Measurements from ENCODE around the gene ICAM1. TPM values are rescaled to one million over a fixed set of nuclear protein-coding genes. Genes with fewer than 3 reads are reported as not detected.
A peak's percentile ranks its signal among the peaks of the same experiment; 100 is the strongest.

Gene ICAM1
- total and polyA plus RNA-seq, 2 of the 13 experiments (the other 11 are each of a cell fraction or from before 2014, with no cell fraction given): 37.9 to 98.4 TPM

- TF ChIP-seq CAMTA2 (CRISPR knock-in tag; IDR thresholded peaks at IDR 0.05; ENCODE audit: borderline replicate concordance) (no peak), FOXK2 (IDR thresholded peaks at IDR 0.05) (no peak), RFXANK (CRISPR knock-in tag; IDR thresholded peaks at IDR 0.05) (no peak), ZNF616 (CRISPR knock-in tag; IDR thresholded peaks at IDR 0.05; ENCODE audit: low read depth) (no peak), IKZF5 (CRISPR knock-in tag; IDR thresholded peaks at IDR 0.05) (0 out of 2 replicates have a peak, but pooled peaks have one; percentile 9), ZNF34 (CRISPR knock-in tag; IDR thresholded peaks at IDR 0.05; ENCODE audit: borderline replicate concordance) (no peak), ZNF598 (CRISPR knock-in tag; IDR thresholded peaks at IDR 0.05; ENCODE audit: borderline replicate concordance) (no peak), MYC (CRISPR knock-in tag; IDR thresholded peaks at IDR 0.05; ENCODE audit: borderline replicate concordance) (peak; percentile 46; the same call in 1 of the 2 replicates), ZNF552 (CRISPR knock-in tag; IDR thresholded peaks at IDR 0.05; ENCODE audit: borderline replicate concordance) (no peak; the same call in 1 of the 2 replicates), BRD4 (CRISPR knock-in tag; IDR thresholded peaks at IDR 0.05) (no peak), ZNF589 (CRISPR knock-in tag; conservative IDR thresholded peaks at IDR 0.05) (no peak), KLF6 (CRISPR knock-in tag; IDR thresholded peaks at IDR 0.05) (no peak)
- TF ChIP-seq, protein P1, sequence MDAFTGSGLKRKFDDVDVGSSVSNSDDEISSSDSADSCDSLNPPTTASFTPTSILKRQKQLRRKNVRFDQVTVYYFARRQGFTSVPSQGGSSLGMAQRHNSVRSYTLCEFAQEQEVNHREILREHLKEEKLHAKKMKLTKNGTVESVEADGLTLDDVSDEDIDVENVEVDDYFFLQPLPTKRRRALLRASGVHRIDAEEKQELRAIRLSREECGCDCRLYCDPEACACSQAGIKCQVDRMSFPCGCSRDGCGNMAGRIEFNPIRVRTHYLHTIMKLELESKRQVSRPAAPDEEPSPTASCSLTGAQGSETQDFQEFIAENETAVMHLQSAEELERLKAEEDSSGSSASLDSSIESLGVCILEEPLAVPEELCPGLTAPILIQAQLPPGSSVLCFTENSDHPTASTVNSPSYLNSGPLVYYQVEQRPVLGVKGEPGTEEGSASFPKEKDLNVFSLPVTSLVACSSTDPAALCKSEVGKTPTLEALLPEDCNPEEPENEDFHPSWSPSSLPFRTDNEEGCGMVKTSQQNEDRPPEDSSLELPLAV (CRISPR knock-in tag; conservative IDR thresholded peaks at IDR 0.05; ENCODE audit: low read depth): no peak
- TF ChIP-seq, protein P2, sequence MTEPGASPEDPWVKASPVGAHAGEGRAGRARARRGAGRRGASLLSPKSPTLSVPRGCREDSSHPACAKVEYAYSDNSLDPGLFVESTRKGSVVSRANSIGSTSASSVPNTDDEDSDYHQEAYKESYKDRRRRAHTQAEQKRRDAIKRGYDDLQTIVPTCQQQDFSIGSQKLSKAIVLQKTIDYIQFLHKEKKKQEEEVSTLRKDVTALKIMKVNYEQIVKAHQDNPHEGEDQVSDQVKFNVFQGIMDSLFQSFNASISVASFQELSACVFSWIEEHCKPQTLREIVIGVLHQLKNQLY (CRISPR knock-in tag; IDR thresholded peaks at IDR 0.05): no peak
- TF ChIP-seq, protein P3, sequence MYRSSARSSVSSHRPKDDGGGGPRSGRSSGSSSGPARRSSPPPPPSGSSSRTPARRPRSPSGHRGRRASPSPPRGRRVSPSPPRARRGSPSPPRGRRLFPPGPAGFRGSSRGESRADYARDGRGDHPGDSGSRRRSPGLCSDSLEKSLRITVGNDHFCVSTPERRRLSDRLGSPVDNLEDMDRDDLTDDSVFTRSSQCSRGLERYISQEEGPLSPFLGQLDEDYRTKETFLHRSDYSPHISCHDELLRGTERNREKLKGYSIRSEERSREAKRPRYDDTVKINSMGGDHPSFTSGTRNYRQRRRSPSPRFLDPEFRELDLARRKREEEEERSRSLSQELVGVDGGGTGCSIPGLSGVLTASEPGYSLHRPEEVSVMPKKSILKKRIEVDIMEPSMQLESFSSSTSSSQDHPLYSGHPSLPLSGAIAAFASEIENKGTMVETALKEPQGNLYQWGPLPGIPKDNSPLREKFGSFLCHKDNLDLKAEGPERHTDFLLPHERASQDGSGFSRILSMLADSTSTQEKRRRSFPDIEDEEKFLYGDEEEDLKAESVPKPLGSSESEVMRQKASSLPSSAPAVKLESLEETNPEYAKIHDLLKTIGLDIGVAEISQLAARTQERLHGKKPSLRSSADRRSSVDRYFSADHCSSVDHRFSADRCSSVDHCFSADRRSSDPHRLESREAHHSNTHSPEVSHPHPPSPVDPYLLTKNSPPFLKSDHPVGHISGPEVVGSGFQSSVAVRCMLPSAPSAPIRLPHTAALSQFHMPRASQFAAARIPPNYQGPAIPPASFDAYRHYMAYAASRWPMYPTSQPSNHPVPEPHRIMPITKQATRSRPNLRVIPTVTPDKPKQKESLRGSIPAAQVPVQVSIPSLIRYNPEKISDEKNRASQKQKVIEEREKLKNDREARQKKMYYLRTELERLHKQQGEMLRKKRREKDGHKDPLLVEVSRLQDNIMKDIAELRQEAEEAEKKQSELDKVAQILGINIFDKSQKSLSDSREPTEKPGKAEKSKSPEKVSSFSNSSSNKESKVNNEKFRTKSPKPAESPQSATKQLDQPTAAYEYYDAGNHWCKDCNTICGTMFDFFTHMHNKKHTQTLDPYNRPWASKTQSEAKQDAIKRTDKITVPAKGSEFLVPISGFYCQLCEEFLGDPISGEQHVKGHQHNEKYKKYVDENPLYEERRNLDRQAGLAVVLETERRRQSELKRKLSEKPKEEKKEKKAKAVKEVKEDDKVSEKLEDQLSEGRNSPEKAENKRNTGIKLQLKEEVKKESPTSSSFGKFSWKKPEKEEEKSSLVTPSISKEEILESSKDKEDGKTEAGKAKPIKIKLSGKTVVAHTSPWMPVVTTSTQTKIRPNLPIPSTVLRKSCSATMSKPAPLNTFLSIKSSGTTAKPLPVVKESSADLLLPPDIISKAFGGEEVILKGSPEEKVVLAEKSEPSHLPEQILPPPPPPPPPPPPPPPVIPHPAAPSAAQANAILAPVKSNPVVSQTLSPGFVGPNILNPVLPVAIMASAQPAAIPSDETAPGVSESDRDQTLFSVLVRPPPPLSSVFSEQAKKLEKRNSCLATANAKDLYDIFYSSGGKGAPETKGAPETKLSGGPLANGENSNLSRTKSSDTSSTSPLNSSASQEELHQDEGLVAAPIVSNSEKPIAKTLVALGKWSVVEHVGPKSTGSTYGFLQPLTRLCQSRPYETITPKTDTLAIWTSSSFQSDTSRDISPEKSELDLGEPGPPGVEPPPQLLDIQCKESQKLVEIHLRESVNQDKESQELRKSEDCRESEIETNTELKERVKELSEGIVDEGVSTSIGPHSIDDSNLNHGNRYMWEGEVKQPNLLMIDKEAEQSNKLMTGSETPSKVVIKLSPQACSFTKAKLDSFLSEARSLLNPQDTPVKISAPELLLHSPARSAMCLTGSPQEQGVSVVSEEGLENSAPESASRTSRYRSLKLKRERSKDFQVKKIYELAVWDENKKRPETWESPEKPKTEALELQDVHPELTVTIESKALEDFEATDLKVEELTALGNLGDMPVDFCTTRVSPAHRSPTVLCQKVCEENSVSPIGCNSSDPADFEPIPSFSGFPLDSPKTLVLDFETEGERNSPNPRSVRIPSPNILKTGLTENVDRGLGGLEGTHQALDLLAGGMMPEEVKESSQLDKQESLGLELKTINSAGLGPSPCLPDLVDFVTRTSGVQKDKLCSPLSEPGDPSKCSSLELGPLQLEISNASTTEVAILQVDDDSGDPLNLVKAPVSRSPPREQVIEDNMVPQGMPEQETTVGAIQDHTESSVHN (CRISPR knock-in tag; IDR thresholded peaks at IDR 0.05): no peak
- TF ChIP-seq, protein P4, sequence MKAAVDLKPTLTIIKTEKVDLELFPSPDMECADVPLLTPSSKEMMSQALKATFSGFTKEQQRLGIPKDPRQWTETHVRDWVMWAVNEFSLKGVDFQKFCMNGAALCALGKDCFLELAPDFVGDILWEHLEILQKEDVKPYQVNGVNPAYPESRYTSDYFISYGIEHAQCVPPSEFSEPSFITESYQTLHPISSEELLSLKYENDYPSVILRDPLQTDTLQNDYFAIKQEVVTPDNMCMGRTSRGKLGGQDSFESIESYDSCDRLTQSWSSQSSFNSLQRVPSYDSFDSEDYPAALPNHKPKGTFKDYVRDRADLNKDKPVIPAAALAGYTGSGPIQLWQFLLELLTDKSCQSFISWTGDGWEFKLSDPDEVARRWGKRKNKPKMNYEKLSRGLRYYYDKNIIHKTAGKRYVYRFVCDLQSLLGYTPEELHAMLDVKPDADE (CRISPR knock-in tag; IDR thresholded peaks at IDR 0.05): no peak
These were observed 61.4 kb downstream of the ICAM1 start (continued) for GRCh38 chr19:10332158-10332964.

Data from HepG2 (cell line).